MM.1S (cell line): ENCODE results near the gene LANCL2.

ENCODE experiments used
- CTCF ChIP-seq: fragments of 300-600 bp; sonication (generic); IDR thresholded peaks from 2 replicates; pipeline ENCODE4 v1.5.1; 2016; ENCODE audit warnings: antibody characterized with exemption, low read length, mixed read lengths
- EZH2 ChIP-seq: fragments of 300-600 bp; sonication (generic); optimal IDR thresholded peaks from 2 replicates; pipeline ENCODE3; 2017; ENCODE audit warnings: low read depth, mild to moderate bottlenecking, antibody characterized with exemption, low read length, mixed read lengths
- EZH2phosphoT487 ChIP-seq: fragments of 300-600 bp; sonication (generic); IDR thresholded peaks from 2 replicates; pipeline ENCODE4 v1.6.1; 2018; ENCODE audit warnings: antibody characterized with exemption, low read length

- TF ChIP-seq CTCF (no peak), EZH2 (no peak), EZH2phosphoT487 (no peak)
Measured at GRCh38 chr7:55335786-55336185, 29.4 kb upstream of the LANCL2 start.
